Mononuclear cell (primary cell): ENCODE measurements around the gene BRI3. TPM values are rescaled to one million over a fixed set of nuclear protein-coding genes. Genes with fewer than 3 reads are reported as not detected.

Source experiments
- H3K27me3 ChIP-seq: 2 replicates; pipeline ENCODE4 v1.6.0; 2011; ENCODE audit warnings: low read length, control low read depth; ENCODE audit not compliant: insufficient read depth
- H3K4me1 ChIP-seq: 2 replicates; pipeline ENCODE4 v1.5.1; 2011; ENCODE audit warnings: mild to moderate bottlenecking, low read length, control low read depth; ENCODE audit not compliant: insufficient read depth
- H3K4me3 ChIP-seq: 2 replicates; pipeline ENCODE4 v1.5.1; 2011; ENCODE audit warnings: mild to moderate bottlenecking, low read length, moderate library complexity
- H3K9me3 ChIP-seq: 2 replicates; pipeline ENCODE4 v1.5.1; 2011; ENCODE audit warnings: low read depth, mild to moderate bottlenecking, control low read depth, low read length
- total RNA-seq: library from RNA; depleted of rRNA; stranded (reverse); fragments of >200 nt; gene quantifications from one replicate; pipeline ENCODE4 v1.2.3, GENCODE V29; 2012

The BRI3 gene
- total RNA-seq: 38.8 TPM

- Histone ChIP-seq H3K4me3 (peak within 1 kb of the TSS; percentile 77), H3K9me3 (no peaks in the 10 kb centered on the region), H3K27me3 (no peaks in the 10 kb centered on the region), H3K4me1 (peaks cover 61% of the 10 kb centered on the region)
Observed at GRCh38 chr7:98280791-98281756, at the start of gene BRI3. Gene BRI3 (plus strand): TSS chr7:98281686. CDS start chr7:98281796, 110 bp downstream.

- no peaks in the 10 kb centered on the region for H3K9me3 ChIP-seq
- no peaks in the 10 kb centered on the region for H3K4me1 ChIP-seq
- H3K4me3 ChIP-seq: no peak overlapping the region
- no peaks in the 10 kb centered on the region for H3K27me3 ChIP-seq
Observed at GRCh38 chr7:98232263-98232585, 49.3 kb upstream of the BRI3 start.

DNA sequence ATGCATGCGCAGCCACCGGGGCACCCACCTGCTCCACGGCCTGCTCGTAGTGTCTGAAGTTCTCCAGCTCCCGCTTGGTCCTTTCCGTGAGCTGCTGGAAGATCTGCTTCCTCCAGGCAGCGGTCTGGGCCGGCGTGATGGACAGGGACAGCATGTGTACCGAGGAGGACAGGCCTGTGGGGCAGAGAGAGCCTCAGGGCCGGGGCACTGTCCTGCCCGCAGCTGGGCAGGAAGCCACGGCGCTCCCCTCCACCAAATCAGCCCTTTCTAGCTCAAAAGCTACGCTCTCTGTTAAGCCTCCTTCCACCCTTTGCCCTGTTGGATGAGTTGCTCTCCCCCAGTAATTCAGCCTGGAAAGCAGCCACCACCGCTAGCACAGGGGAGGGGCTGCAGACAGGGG is 48.7 kb upstream of the BRI3 start:
- Histone ChIP-seq H3K27me3 (no peaks in the 10 kb centered on the region), H3K9me3 (no peaks in the 10 kb centered on the region), H3K4me3 (no peak overlapping the region), H3K4me1 (no peaks in the 10 kb centered on the region)

DNA sequence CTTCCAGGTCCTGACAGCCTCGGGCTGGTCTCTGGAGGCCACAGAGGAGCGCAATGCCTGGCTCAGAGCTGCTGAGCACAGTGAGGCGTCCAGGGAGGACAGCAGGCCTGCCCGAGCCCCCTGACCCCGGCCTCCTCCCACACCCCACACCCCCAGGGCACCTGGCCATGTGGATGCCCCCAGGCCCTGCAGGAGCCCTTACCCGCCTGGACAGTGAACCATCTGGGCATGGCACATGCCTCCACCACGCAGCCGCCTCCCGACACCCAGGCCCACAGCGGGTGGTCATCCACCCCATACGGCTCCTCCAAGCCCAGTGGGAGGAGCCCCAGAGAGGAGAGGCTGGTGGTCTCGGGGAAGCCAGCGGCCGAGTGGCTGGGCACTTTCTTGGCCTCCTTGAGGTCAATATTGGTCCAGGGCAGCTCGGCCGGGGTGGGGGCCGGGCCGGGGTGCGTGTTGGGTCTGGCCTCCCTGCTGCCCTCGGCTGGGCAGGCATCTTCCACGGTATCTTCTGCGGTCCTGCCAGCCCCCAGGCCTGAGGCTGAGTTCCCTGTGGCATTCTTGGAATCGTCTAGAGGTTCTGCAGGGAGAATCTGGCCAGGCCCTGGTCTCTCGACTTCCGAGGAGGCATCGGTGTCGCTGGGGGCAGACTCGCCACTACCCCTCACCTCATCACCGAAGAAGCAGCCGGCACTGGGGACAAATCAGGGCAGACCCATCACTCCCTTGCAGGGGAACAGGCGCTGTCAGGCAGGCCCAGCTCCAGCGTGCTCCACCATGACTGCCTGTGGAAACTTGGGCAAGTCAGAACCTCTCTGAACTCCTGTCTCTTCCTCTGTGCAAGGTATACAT is 48.0 kb upstream of the BRI3 start:
- Histone ChIP-seq H3K9me3 (no peaks in the 10 kb centered on the region), H3K4me3 (no peak overlapping the region), H3K4me1 (no peaks in the 10 kb centered on the region), H3K27me3 (no peaks in the 10 kb centered on the region)

- no peaks in the 10 kb centered on the region for H3K9me3 ChIP-seq
- H3K27me3 ChIP-seq: no peaks in the 10 kb centered on the region
- no peak overlapping the region for H3K4me3 ChIP-seq
- H3K4me1 ChIP-seq: no peaks in the 10 kb centered on the region
Observed at GRCh38 chr7:98234429-98235147, 46.9 kb upstream of the BRI3 start.

- H3K4me3 ChIP-seq: no peak overlapping the region
- no peaks in the 10 kb centered on the region for H3K9me3 ChIP-seq
- H3K27me3 ChIP-seq: no peaks in the 10 kb centered on the region
- H3K4me1 ChIP-seq: no peaks in the 10 kb centered on the region
Observed at GRCh38 chr7:98235901-98236300, 45.6 kb upstream of the BRI3 start.

- no peak overlapping the region for H3K4me3 ChIP-seq
- no peaks in the 10 kb centered on the region for H3K4me1 ChIP-seq
- H3K27me3 ChIP-seq: no peaks in the 10 kb centered on the region
- H3K9me3 ChIP-seq: no peaks in the 10 kb centered on the region
Observed at GRCh38 chr7:98236355-98237185, 44.9 kb upstream of the BRI3 start.

GRCh38 chr7:98238076-98238475 is 43.4 kb upstream of the BRI3 start:
- Histone ChIP-seq H3K4me3 (no peak overlapping the region), H3K9me3 (no peaks in the 10 kb centered on the region), H3K4me1 (no peaks in the 10 kb centered on the region), H3K27me3 (no peaks in the 10 kb centered on the region)

DNA sequence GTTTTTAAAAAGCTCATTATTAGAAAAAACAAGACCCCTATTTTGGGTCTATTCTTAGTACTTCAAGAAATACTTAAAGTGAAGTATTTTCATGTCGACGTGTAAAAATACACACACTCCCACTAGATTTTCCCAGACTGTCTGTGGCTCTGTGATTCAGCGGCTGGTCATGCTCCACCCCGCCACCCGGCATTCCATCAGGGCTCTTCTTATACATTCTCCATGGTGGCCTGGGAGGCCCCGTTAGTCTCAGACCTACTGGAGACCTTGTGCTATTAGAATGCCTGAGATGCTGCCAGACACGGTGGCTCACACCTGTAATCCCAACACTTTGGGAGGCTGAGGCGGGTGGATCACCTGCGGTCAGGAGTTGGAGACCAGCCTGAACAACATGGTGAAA is 42.5 kb upstream of the BRI3 start:
- H3K4me3 ChIP-seq: no peak overlapping the region
- no peaks in the 10 kb centered on the region for H3K27me3 ChIP-seq
- no peaks in the 10 kb centered on the region for H3K9me3 ChIP-seq
- H3K4me1 ChIP-seq: no peaks in the 10 kb centered on the region

DNA sequence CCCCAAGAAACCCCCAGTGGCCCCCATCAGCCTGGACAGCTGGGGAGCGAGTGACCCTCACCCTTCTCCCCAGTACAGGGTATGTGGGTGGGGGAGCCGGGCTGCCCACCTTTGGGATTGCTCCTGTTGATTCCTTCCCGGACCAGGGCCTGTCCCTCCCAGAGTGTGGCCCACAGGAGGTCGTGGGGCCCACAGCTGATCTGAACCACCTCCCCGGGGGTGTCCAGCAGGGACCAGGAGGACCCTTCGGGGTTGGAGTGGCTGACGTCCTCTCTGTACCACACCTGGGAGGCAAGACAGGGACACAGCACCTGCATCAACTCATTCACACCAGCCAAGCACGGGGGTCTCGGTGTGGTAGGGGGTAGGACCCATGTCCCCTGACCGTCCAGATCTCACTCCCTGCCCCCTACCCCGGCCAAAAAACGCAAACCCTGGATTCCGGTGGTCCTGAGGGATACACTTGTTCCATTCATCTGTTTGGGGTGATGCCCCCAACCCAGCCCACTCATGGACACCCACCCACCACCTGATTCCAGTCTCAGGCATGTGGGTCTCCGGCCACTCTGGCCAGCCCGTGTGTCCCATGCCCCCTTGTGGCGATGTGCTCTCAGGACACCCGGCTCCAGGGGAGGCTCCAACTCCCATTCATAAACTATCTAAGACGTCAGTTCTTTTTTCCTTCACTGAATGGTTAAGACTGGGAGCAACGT is 40.4 kb upstream of the BRI3 start:
- H3K4me3 ChIP-seq: no peak overlapping the region
- H3K27me3 ChIP-seq: no peaks in the 10 kb centered on the region
- peaks cover 11% of the 10 kb centered on the region for H3K4me1 ChIP-seq
- no peaks in the 10 kb centered on the region for H3K9me3 ChIP-seq

DNA sequence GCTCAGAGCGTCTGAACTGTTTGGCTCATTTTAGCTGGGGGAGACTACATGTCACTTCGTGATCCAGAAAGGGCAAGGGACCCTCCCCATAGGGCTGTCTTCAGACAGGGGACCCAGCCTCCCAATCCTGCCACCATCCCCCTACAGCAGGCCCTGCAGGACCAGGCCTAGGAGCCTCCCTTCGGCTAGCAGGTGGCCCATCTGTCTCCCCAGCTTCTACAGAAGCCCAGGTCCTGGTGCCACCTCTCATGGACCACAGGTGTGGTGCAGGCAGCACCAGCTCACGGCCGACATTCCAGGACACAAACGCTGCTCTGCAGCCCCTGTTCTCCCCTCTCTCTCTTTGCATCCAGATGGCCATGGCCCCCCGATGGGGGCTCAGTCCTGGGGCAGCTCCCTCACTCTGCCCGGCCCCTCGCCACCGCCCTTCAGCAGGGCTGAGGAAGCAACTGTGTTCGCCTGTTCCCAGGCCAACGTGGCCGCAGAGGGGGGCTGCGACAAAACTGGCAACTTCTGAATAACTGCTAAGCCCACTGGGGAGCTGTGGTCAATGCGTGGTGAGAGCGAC is 39.7 kb upstream of the BRI3 start:
- H3K27me3 ChIP-seq: no peaks in the 10 kb centered on the region
- H3K4me3 ChIP-seq: no peak overlapping the region
- H3K9me3 ChIP-seq: no peaks in the 10 kb centered on the region
- peaks cover 17% of the 10 kb centered on the region for H3K4me1 ChIP-seq

DNA sequence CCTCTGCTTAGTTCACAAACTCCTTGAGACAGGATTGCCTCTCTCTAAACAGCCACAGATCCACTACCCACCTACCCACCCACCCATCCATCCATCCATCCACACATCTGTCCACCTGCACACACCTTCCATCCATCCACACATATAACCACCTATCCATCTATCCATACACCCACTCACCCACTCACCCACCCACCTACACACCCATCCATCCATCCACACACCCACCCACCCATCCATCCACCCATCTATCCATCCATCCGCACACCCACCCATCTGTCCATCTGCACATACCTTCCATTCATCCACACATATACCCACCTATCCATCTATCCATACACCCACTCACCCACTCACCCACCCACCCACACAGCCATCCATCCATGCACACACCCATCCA is 39.1 kb upstream of the BRI3 start:
- peaks cover 18% of the 10 kb centered on the region for H3K4me1 ChIP-seq
- no peaks in the 10 kb centered on the region for H3K27me3 ChIP-seq
- no peak overlapping the region for H3K4me3 ChIP-seq
- no peaks in the 10 kb centered on the region for H3K9me3 ChIP-seq

DNA sequence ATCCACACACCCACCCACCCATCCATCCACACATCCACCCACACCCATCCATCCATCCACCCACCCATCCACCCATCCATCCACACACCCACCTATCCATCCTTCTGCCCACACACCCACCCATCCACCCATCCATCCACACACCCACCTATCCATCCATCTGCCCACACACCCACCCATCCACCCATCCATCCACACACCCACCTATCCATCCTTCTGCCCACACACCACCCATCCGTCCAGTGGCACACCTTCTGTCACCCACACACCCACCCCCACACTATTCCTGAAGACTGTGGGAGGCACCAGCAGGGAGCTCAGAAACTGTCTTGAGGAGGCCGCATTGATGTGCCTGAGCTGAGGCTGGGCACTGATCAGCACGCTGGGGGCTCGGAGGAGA is 38.6 kb upstream of the BRI3 start:
- Histone ChIP-seq H3K27me3 (no peaks in the 10 kb centered on the region), H3K4me1 (peaks cover 24% of the 10 kb centered on the region), H3K4me3 (no peak overlapping the region), H3K9me3 (no peaks in the 10 kb centered on the region)
